PFSK-1 (cell line): Measurements from ENCODE around the gene TBC1D22A.
A peak's percentile ranks its signal among the peaks of the same experiment; 100 is the strongest.

Experiments
- FOXP2 ChIP-seq: optimal IDR thresholded peaks from 2 replicates; pipeline ENCODE3; 2011; ENCODE audit warnings: borderline replicate concordance, control low read depth, inconsistent platforms; ENCODE audit not compliant: insufficient read depth; ENCODE audit errors: extremely low read length, extremely low read depth
- POLR2AphosphoS5 ChIP-seq: IDR thresholded peaks from 2 replicates; pipeline ENCODE4 v1.6.1; 2012; ENCODE audit warnings: low read depth, mild to moderate bottlenecking, control low read depth, low read length, moderate library complexity
- SIN3A ChIP-seq: IDR thresholded peaks from 2 replicates; pipeline ENCODE4 v1.6.1; 2012; ENCODE audit warnings: mild to moderate bottlenecking, low read length, moderate library complexity, borderline replicate concordance; ENCODE audit not compliant: insufficient read depth
- TAF1 ChIP-seq: IDR thresholded peaks from 2 replicates; pipeline ENCODE4 v1.6.1; 2012; ENCODE audit warnings: low read length, control low read depth, borderline replicate concordance; ENCODE audit not compliant: insufficient read depth
- TF ChIP-seq, protein P1 (sequence below), 2 experiments: IDR thresholded peaks; 2 replicates each; pipeline versions ENCODE4 v1.6.1 to v1.8.0; 2011 to 2012; ENCODE audit warnings: low read depth in 2 of 2, low read length in 2 of 2, control low read depth in 1 of 2, inconsistent platforms in 1 of 2, mild to moderate bottlenecking in 1 of 2, moderate library complexity in 1 of 2; ENCODE audit not compliant: insufficient read depth in 1 of 2

Gene TBC1D22A

GRCh38 chr22:46971099-46971763, 208.8 kb downstream of the TBC1D22A start:
- TF ChIP-seq TAF1 = no peak
- TF ChIP-seq FOXP2 = peak; percentile 58
- TF ChIP-seq POLR2AphosphoS5 = no peak
- TF ChIP-seq SIN3A = peak; percentile 67; the same call in 1 of the 2 replicates
- TF ChIP-seq, protein P1, sequence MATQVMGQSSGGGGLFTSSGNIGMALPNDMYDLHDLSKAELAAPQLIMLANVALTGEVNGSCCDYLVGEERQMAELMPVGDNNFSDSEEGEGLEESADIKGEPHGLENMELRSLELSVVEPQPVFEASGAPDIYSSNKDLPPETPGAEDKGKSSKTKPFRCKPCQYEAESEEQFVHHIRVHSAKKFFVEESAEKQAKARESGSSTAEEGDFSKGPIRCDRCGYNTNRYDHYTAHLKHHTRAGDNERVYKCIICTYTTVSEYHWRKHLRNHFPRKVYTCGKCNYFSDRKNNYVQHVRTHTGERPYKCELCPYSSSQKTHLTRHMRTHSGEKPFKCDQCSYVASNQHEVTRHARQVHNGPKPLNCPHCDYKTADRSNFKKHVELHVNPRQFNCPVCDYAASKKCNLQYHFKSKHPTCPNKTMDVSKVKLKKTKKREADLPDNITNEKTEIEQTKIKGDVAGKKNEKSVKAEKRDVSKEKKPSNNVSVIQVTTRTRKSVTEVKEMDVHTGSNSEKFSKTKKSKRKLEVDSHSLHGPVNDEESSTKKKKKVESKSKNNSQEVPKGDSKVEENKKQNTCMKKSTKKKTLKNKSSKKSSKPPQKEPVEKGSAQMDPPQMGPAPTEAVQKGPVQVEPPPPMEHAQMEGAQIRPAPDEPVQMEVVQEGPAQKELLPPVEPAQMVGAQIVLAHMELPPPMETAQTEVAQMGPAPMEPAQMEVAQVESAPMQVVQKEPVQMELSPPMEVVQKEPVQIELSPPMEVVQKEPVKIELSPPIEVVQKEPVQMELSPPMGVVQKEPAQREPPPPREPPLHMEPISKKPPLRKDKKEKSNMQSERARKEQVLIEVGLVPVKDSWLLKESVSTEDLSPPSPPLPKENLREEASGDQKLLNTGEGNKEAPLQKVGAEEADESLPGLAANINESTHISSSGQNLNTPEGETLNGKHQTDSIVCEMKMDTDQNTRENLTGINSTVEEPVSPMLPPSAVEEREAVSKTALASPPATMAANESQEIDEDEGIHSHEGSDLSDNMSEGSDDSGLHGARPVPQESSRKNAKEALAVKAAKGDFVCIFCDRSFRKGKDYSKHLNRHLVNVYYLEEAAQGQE (IDR thresholded peaks at IDR 0.05; ENCODE audit: insufficient read depth in 1 of 2, low read depth in 2 of 2, low read length in 2 of 2) = no peak

DNA sequence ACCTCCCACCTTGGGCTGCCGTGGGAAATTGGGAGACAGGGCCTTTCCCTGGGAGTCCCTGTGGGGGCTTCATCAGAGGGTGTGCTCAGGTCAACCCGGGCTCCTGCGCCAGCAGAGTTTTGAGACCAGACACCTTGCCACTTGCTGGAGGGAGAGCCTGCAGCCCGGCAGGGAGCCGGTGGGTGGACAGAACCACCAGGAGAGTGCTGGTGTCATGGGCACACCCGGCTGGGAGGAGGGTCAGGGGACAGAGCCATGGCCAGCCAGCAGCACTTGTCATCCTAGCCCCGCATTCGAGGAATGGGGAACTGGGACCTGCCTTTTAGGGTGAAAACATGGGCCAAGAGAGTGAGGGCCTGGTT, 209.3 kb downstream of the TBC1D22A start:
- TF ChIP-seq POLR2AphosphoS5 (no peak), SIN3A (no peak), TAF1 (no peak), FOXP2 (no peak)
- TF ChIP-seq, protein P1 (IDR thresholded peaks at IDR 0.05; ENCODE audit: insufficient read depth in 1 of 2, low read depth in 2 of 2, low read length in 2 of 2) = no peak

DNA sequence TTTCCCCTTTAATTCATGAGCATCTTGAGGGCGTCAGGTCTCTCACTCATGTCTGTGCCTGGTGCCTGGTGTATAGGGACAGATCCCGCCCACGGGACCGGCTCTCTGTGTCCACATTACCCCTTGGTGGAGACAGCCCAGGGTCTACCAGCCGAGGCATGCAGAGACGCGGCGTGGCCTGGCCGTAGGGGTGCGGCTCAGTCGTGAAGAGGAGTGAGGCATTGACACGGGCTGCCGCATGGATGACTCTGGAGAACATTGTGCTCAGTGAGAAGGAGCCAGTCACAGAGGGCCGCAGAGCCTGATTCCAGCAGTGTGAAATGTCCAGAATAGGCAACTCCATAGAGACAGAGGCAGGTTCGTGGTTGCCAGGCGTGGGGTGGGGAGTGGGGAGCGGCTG, 209.8 kb downstream of the TBC1D22A start:
- TF ChIP-seq, protein P1 (IDR thresholded peaks at IDR 0.05; ENCODE audit: insufficient read depth in 1 of 2, low read depth in 2 of 2, low read length in 2 of 2) = no peak
- TF ChIP-seq FOXP2 (no peak), POLR2AphosphoS5 (no peak), TAF1 (no peak), SIN3A (no peak)

DNA sequence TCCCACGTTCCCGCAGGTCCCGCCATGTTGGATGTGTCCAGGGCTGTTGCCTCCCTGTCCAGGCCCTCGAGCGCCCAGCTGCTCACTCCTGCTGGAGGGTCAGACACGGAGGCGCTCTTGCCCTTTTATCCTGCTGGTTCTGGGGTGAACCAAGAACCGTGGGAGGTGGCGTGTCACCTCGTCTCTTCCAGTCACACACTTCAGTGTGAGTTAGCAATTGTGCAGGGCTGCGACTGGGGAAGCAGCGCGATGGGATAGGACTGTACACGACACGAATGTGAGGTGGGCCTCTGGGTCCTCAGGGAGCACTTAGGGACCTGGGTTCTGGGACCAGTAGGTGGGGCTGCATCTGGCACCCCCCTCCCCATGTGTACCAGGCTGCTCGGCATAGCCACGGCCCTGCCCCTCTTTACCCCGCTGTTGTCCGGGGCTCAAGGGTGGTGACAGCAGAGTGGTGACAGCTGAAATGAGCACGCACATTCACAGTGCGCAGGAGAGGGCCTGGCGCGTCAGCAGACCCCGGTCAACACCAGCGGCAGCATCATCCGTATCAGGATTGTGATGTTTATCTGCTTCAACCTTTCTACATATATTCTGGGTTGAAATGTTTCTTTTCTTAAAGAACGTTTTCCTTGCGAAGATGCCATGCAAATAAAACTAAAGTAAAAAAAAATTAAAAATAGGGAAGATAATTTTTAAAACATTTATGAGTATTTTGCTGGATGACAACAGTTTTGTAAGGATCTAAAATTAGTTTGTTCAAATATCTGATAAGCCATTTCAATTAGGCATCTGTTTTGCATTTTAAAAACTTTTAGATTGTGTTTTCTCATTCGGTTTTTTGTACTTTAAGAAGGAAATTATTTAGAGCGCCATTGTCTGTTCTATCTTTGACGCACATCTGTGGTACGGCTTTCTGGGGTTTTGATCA, 210.7 kb downstream of the TBC1D22A start:
- TF ChIP-seq POLR2AphosphoS5 (no peak), SIN3A (no peak), TAF1 (no peak), FOXP2 (no peak)
- TF ChIP-seq, protein P1 (IDR thresholded peaks at IDR 0.05; ENCODE audit: insufficient read depth in 1 of 2, low read depth in 2 of 2, low read length in 2 of 2) = no peak
